OCI-LY3 (cell line): ENCODE results near the gene PTRH2.

ENCODE experiments used
- H2AFZ ChIP-seq: fragments of 200-600, 300-600 bp; shearing (Covaris generic); 2 replicates; pipeline ENCODE4 v1.6.0; 2014; ENCODE audit warnings: antibody characterized with exemption, low read depth, low read length
- H3K27ac ChIP-seq: fragments of 200-600, 300-600 bp; sonication (generic); 2 replicates; pipeline ENCODE4 v1.5.1; 2014; ENCODE audit warnings: mild to moderate bottlenecking, low read length, moderate library complexity, mixed read lengths
- H3K27me3 ChIP-seq: fragments of 200-600, 300-600 bp; sonication (generic); 2 replicates; pipeline ENCODE4 v1.6.1; 2014; ENCODE audit warnings: low read depth, low read length, mixed read lengths
- H3K36me3 ChIP-seq: fragments of 200-600, 300-600 bp; sonication (generic); replicated peaks from 2 replicates; pipeline ENCODE3; 2014; ENCODE audit warnings: low read depth, low read length, mixed read lengths
- H3K4me1 ChIP-seq: fragments of 300-600, 200-600 bp; sonication (generic); 2 replicates; pipeline ENCODE4 v1.6.1; 2014; ENCODE audit warnings: low read length, mixed read lengths
- H3K4me2 ChIP-seq: fragments of 200-600, 300-600 bp; sonication (generic); 2 replicates; pipeline ENCODE4 v1.6.1; 2014; ENCODE audit warnings: low read length, mixed read lengths
- H3K4me3 ChIP-seq: fragments of 300-600, 200-600 bp; sonication (generic); 2 replicates; pipeline ENCODE4 v1.5.1; 2014; ENCODE audit warnings: antibody characterized with exemption, mild to moderate bottlenecking, low read length, moderate library complexity
- H3K79me2 ChIP-seq: fragments of 300-600, 200-600 bp; shearing (Covaris generic); 2 replicates; pipeline ENCODE4 v1.6.1; 2014; ENCODE audit warnings: mild to moderate bottlenecking, low read length, mixed read lengths
- H3K9ac ChIP-seq: fragments of 300-600, 200-600 bp; shearing (Covaris generic); 2 replicates; pipeline ENCODE4 v1.6.0; 2014; ENCODE audit warnings: mild to moderate bottlenecking, low read length, moderate library complexity
- H3K9me3 ChIP-seq: fragments of 200-600, 300-600 bp; shearing (Covaris generic); 2 replicates; pipeline ENCODE4 v1.6.1; 2014; ENCODE audit warnings: low read length, mixed read lengths; ENCODE audit not compliant: insufficient read depth
- H4K20me1 ChIP-seq: fragments of 200-600, 300-600 bp; sonication (generic); 2 replicates; pipeline ENCODE4 v1.6.1; 2016; ENCODE audit warnings: low read length, mixed read lengths; ENCODE audit not compliant: insufficient read depth
- CTCF ChIP-seq: fragments of 200-600, 300-600 bp; sonication (generic); IDR thresholded peaks from 2 replicates; pipeline ENCODE4 v1.5.1; 2014; ENCODE audit warnings: antibody characterized with exemption, low read length, low read depth
- EZH2phosphoT487 ChIP-seq: fragments of 200-600 bp; shearing (Covaris generic); IDR thresholded peaks from 2 replicates; pipeline ENCODE4 v1.6.1; 2018; ENCODE audit warnings: antibody characterized with exemption, mixed run types, low read depth

The PTRH2 gene

GRCh38 chr17:59695945-59696681, 11.1 kb downstream of the PTRH2 start:
- no peak for TF ChIP-seq CTCF
- no peak for TF ChIP-seq EZH2phosphoT487
- Histone ChIP-seq H3K9ac (no peak overlapping the region), H4K20me1 (peaks cover 75% of the 10 kb centered on the region), H3K79me2 (peaks cover 80% of the 10 kb centered on the region), H3K4me2 (no peak overlapping the region), H3K4me3 (no peak overlapping the region), H2AFZ (no peak overlapping the region), H3K27ac (no peak overlapping the region; the same call in 1 of the 2 replicates), H3K4me1 (peaks cover 9% of the 10 kb centered on the region), H3K27me3 (no peaks in the 10 kb centered on the region), H3K9me3 (no peaks in the 10 kb centered on the region), H3K36me3 (peaks cover 75% of the 10 kb centered on the region)

- peaks cover 78% of the 10 kb centered on the region for H3K79me2 ChIP-seq
- no peak overlapping the region for H2AFZ ChIP-seq
- H3K4me2 ChIP-seq, result no peak overlapping the region
- no peak overlapping the region for H3K9ac ChIP-seq
- peaks cover 58% of the 10 kb centered on the region for H4K20me1 ChIP-seq
- TF ChIP-seq EZH2phosphoT487 (no peak), CTCF (no peak)
- no peaks in the 10 kb centered on the region for H3K9me3 ChIP-seq
- peaks cover 83% of the 10 kb centered on the region for H3K36me3 ChIP-seq
- H3K4me1 ChIP-seq, result peaks cover 9% of the 10 kb centered on the region
- H3K4me3 ChIP-seq, result no peak overlapping the region
- no peak overlapping the region for H3K27ac ChIP-seq
- H3K27me3 ChIP-seq, result no peaks in the 10 kb centered on the region
Observed at GRCh38 chr17:59694344-59694743, 12.9 kb downstream of the PTRH2 start.

GRCh38 chr17:59693582-59693981, 13.6 kb downstream of the PTRH2 start:
- Histone ChIP-seq H3K79me2 (peaks cover 74% of the 10 kb centered on the region), H3K4me2 (no peak overlapping the region), H2AFZ (no peak overlapping the region), H3K27me3 (no peaks in the 10 kb centered on the region), H3K36me3 (peaks cover 81% of the 10 kb centered on the region), H3K9ac (no peak overlapping the region), H3K9me3 (no peaks in the 10 kb centered on the region), H3K4me1 (peaks cover 9% of the 10 kb centered on the region), H3K4me3 (no peak overlapping the region), H4K20me1 (peaks cover 51% of the 10 kb centered on the region), H3K27ac (no peak overlapping the region)
- TF ChIP-seq CTCF (no peak), EZH2phosphoT487 (no peak)

GRCh38 chr17:59688496-59688895, 18.7 kb downstream of the PTRH2 start:
- Histone ChIP-seq H3K4me2 (no peak overlapping the region), H3K79me2 (peaks cover 42% of the 10 kb centered on the region), H3K27ac (no peak overlapping the region), H3K27me3 (no peaks in the 10 kb centered on the region), H3K4me3 (no peak overlapping the region), H2AFZ (no peak overlapping the region), H3K9ac (no peak overlapping the region), H3K9me3 (no peaks in the 10 kb centered on the region), H3K36me3 (peaks cover 74% of the 10 kb centered on the region), H3K4me1 (peaks cover 11% of the 10 kb centered on the region), H4K20me1 (peaks cover 18% of the 10 kb centered on the region; the same call in 1 of the 2 replicates)
- TF ChIP-seq EZH2phosphoT487, result no peak
- no peak for TF ChIP-seq CTCF
